Calu3 (cell line): Measurements from ENCODE around the gene GNA15. TPM values are rescaled to one million over a fixed set of nuclear protein-coding genes. Genes with fewer than 3 reads are reported as not detected.
"Not testable (repeated sequence)": the region's sequence is repeated elsewhere in the genome, so short reads cannot be mapped to it uniquely, and the experiment has no call there.

Experiments
- Bru-seq: library from RNA; stranded (reverse); fragments of 400-500 nt; gene quantifications from one replicate; lab custom pipeline; 2021; lab: Mats Ljungman, UMichigan
- BruChase-seq, 2 experiments: library from RNA; stranded (reverse); fragments of 400-500 nt; gene quantifications; one replicate each; lab custom pipeline; 2021; lab: Mats Ljungman, UMichigan
- BruUV-seq: library from RNA; stranded (reverse); fragments of 400-500 nt; replicated peaks from 2 replicates; lab custom pipeline; 2021; lab: Mats Ljungman, UMichigan
- CTCF ChIA-PET: fragments of 300-600 bp; sonication (Branson Sonifier 250); formaldehyde crosslinking; loops from one replicate; lab custom pipeline; 2022; ENCODE audit warnings: antibody characterized with exemption; lab: Charles Lee
- DNase-seq: peaks from one replicate; pipeline ENCODE4 v3.0.0; 2022
- H3K27ac Mint-ChIP-seq: one replicate; pipeline ENCODE4 v1.8.0; 2022; ENCODE audit warnings: mixed read lengths; ENCODE audit not compliant: unreplicated experiment
- H3K27me3 Mint-ChIP-seq: one replicate; pipeline ENCODE4 v1.8.0; 2022; ENCODE audit warnings: mixed read lengths; ENCODE audit not compliant: unreplicated experiment
- H3K36me3 Mint-ChIP-seq: one replicate; pipeline ENCODE4 v1.8.0; 2022; ENCODE audit warnings: mild to moderate bottlenecking, moderate library complexity, mixed read lengths; ENCODE audit not compliant: insufficient read depth, unreplicated experiment
- H3K4me1 Mint-ChIP-seq: one replicate; pipeline ENCODE4 v1.8.0; 2022; ENCODE audit warnings: mild to moderate bottlenecking, low read depth, mixed read lengths; ENCODE audit not compliant: unreplicated experiment
- H3K4me3 Mint-ChIP-seq: one replicate; pipeline ENCODE4 v1.8.0; 2022; ENCODE audit warnings: mild to moderate bottlenecking, low read depth, moderate library complexity, mixed read lengths; ENCODE audit not compliant: unreplicated experiment
- H3K9me3 Mint-ChIP-seq: one replicate; pipeline ENCODE4 v1.8.0; 2022; ENCODE audit warnings: low read depth, mixed read lengths; ENCODE audit not compliant: unreplicated experiment
- intact Hi-C: fragments of 100-400 bp; cut with micrococcal nuclease; formaldehyde crosslinking; loops from one replicate; pipeline ENCODE4 v1.10.0; 2022; ENCODE audit not compliant: unreplicated experiment
- long read RNA-seq: library from polyadenylated mRNA; stranded (forward); transcript quantifications from one replicate; pipeline ENCODE4 v2.0.0, GENCODE V29; 2022
- total RNA-seq: library from RNA; stranded (reverse); gene quantifications from 2 replicates; pipeline ENCODE4 v1.2.3, GENCODE V29; 2022
- TF ChIP-seq, protein P1 (sequence below): fragments of 200-600 bp; IDR thresholded peaks from one replicate; pipeline ENCODE4 v1.8.0; 2022; ENCODE audit warnings: antibody characterized with exemption; ENCODE audit not compliant: unreplicated experiment

GNA15 gene
- total RNA-seq (5.9 and 6.5 TPM in 2 replicates), Bru-seq, nascent RNA (percentile 34 among the genes with signal in this experiment), BruChase-seq, experiment 1, labeled RNA remaining after a 6-hour chase (percentile 36 among the genes with signal in this experiment), BruChase-seq, experiment 2, labeled RNA remaining after a 2-hour chase (percentile 39 among the genes with signal in this experiment)
- long read RNA-seq, partial matches to known transcripts: 0 of 4 reads
- long read RNA-seq, other reads (novel, unspliced or antisense): 3 of 4 reads

DNA sequence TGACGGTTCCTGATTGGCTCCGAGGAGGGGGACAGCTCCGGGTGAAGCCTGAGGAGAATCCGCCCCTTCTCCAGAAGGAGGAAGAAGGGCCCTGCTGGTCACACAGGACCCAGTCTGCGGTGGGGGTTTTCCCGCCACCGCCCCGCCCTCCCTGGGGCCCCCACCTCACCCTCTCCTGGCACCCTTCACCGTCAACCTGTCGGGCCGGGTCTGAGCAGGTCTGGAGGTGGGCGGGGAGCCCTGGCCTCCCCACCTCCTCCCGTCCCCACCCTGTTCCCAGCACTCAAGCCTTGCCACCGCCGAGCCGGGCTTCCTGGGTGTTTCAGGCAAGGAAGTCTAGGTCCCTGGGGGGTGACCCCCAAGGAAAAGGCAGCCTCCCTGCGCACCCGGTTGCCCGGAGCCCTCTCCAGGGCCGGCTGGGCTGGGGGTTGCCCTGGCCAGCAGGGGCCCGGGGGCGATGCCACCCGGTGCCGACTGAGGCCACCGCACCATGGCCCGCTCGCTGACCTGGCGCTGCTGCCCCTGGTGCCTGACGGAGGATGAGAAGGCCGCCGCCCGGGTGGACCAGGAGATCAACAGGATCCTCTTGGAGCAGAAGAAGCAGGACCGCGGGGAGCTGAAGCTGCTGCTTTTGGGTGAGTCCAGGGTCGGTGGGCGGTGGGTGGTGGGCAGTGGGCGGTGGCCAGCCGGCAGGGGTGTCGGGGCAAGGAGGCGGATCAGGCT, at the start of gene GNA15:
Gene GNA15 (plus strand): TSS at position 73 of the 723 bp plus-strand sequence. CDS start 418 bp downstream, at position 491.
- DNase-seq: peak; percentile 66
- peak within 1 kb of the TSS; percentile 54 for H3K4me3 Mint-ChIP-seq
- CTCF ChIA-PET: interaction anchor here (0.7 kb wide), 1 partner anchor 34 kb away, joined by 6 read pairs; no protein-coding TSS in a partner anchor
- H3K4me1 Mint-ChIP-seq: peaks cover 10% of the 10 kb centered on the region
- H3K27me3 Mint-ChIP-seq: no peaks in the 10 kb centered on the region
- intact Hi-C loops: no loop called here
- TF ChIP-seq, protein P1, sequence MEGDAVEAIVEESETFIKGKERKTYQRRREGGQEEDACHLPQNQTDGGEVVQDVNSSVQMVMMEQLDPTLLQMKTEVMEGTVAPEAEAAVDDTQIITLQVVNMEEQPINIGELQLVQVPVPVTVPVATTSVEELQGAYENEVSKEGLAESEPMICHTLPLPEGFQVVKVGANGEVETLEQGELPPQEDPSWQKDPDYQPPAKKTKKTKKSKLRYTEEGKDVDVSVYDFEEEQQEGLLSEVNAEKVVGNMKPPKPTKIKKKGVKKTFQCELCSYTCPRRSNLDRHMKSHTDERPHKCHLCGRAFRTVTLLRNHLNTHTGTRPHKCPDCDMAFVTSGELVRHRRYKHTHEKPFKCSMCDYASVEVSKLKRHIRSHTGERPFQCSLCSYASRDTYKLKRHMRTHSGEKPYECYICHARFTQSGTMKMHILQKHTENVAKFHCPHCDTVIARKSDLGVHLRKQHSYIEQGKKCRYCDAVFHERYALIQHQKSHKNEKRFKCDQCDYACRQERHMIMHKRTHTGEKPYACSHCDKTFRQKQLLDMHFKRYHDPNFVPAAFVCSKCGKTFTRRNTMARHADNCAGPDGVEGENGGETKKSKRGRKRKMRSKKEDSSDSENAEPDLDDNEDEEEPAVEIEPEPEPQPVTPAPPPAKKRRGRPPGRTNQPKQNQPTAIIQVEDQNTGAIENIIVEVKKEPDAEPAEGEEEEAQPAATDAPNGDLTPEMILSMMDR: no peak
- TSS peak; percentile 28 for BruUV-seq
- H3K36me3 Mint-ChIP-seq: no peaks in the 10 kb centered on the region
- no peaks in the 10 kb centered on the region for H3K9me3 Mint-ChIP-seq
- H3K27ac Mint-ChIP-seq: no peak within 1 kb of the TSS

- DNase-seq: no peak
- no peaks in the 10 kb centered on the region for H3K9me3 Mint-ChIP-seq
- H3K27me3 Mint-ChIP-seq: no peaks in the 10 kb centered on the region
- no peaks in the 10 kb centered on the region for H3K36me3 Mint-ChIP-seq
- H3K4me1 Mint-ChIP-seq: no peaks in the 10 kb centered on the region
- H3K27ac Mint-ChIP-seq: no peak overlapping the region
- TF ChIP-seq, protein P1: no peak
- no TSS peak for BruUV-seq
- no peak overlapping the region for H3K4me3 Mint-ChIP-seq
- CTCF ChIA-PET: no interaction called here
- intact Hi-C loops: no loop called here
These were observed 48.1 kb upstream of the GNA15 start for GRCh38 chr19:3087769-3088168.

DNA sequence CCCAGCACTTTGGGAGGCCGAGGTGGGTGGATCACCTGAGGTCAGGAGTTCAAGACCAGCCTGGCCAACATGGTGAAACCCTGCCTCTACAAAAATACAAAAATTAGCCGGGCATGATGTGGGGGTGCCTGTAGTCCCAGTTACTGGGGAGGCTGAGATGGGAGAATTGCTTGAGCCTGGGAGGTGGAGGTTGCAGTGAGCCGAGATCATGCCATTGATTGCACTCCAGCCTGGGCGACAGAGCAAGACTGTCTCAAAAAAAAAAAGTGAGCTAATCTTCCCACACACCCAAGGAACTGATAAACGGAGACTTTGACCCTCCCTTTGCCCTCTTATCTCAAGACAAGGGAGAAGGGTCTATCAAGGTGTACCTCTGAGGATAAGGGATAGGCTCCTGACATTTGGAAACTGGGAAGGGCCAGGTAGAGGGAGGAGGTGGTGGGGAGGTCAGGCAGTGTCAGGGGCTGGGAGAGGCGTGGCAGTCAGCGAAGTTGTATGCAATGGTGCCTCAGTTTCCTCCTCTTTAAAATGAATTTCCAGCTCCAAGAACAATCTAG, 46.5 kb upstream of the GNA15 start:
- H3K4me1 Mint-ChIP-seq, BruUV-seq, intact Hi-C loops, DNase-seq, H3K27me3 Mint-ChIP-seq, H3K4me3 Mint-ChIP-seq, H3K9me3 Mint-ChIP-seq, H3K27ac Mint-ChIP-seq, H3K36me3 Mint-ChIP-seq: not testable (repeated sequence)
- CTCF ChIA-PET: interaction anchor here (0.7 kb wide), 1 partner anchor 54 kb away, joined by 3 read pairs; no protein-coding TSS in a partner anchor

DNA sequence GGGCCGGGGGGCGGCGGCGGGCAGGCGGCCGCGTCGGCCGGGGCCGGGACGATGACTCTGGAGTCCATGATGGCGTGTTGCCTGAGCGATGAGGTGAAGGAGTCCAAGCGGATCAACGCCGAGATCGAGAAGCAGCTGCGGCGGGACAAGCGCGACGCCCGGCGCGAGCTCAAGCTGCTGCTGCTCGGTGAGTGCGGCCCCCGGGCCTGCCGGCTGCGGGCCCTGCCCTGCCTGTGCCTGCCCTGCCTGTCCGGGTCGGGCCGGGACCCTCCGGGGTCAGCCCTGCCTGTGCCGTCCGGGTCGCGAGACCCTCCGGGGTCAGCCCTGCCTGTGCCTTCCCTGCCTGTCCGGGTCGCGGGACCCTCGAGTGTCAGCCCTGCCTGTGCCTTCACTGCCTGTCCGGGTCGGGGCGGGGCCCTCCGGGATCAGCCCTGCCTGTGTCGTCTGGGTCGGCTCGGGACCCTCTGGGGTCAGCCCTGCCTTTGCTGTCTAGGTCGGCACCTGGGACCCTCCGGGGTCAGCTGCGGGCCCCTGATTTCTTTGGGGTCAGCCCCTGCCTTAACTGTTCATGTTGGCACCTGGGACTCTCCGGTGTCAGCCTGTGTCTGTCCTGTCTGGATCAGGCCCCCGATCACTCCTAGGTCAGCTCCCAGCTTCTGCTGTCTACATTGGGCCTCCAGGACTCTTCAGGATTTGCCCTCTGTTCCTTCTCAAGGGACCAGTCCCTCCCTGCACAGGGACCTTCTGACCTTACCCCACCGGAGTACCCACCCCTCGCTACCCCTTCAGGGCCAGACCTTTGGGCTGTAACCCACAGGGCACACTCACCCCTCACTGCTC, 41.0 kb upstream of the GNA15 start:
- BruUV-seq: TSS peak; percentile 53
- Mint-ChIP-seq H3K27me3 (no peaks in the 10 kb centered on the region), H3K9me3 (no peaks in the 10 kb centered on the region), H3K27ac (peak overlapping the region; percentile 44), H3K4me1 (no peaks in the 10 kb centered on the region), H3K4me3 (peak overlapping the region; percentile 76), H3K36me3 (peaks cover 16% of the 10 kb centered on the region)
- intact Hi-C loops: no loop called here
- CTCF ChIA-PET: interaction anchor here (1.0 kb wide), 2 partner anchors 9 kb away, joined by 3 read pairs; no protein-coding TSS in a partner anchor
- TF ChIP-seq, protein P1: no peak
- DNase-seq: peak; percentile 4
